ENCODE measurements around the gene PCP2.

Gene PCP2

DNA sequence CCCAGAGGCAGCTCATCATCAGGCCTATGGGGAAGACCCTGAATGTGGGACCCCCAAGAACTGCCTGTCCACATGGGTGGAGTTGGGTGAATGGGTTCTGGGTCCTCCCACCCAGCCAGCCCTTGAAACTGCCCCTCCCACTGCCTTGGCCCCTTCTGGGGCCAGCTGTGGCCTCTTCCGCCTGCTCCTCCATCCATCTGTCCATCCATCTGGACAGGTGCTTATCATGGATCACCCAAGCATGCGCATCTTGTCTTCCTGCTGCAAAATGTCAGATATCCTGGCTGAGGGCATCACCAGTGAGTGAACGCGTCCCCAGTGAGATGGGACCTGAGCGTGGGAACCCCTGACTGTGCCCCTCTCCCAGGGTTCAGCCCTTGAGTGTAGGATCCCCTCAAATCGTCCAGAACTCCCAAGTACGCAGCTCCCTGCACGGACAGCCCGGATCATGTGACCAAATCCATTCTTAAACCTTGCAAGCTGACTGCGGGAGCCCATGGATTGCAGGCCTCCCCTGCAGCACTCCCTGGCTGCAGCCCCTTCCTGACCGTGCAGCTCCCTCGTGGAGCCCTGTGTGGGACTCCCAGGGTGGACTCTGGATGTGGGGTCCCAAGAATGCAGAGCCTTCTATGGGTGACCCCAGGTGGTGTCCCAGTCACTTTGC lies 5.4 kb upstream of the PCP2 start:
- DNase-seq: no peak

DNA sequence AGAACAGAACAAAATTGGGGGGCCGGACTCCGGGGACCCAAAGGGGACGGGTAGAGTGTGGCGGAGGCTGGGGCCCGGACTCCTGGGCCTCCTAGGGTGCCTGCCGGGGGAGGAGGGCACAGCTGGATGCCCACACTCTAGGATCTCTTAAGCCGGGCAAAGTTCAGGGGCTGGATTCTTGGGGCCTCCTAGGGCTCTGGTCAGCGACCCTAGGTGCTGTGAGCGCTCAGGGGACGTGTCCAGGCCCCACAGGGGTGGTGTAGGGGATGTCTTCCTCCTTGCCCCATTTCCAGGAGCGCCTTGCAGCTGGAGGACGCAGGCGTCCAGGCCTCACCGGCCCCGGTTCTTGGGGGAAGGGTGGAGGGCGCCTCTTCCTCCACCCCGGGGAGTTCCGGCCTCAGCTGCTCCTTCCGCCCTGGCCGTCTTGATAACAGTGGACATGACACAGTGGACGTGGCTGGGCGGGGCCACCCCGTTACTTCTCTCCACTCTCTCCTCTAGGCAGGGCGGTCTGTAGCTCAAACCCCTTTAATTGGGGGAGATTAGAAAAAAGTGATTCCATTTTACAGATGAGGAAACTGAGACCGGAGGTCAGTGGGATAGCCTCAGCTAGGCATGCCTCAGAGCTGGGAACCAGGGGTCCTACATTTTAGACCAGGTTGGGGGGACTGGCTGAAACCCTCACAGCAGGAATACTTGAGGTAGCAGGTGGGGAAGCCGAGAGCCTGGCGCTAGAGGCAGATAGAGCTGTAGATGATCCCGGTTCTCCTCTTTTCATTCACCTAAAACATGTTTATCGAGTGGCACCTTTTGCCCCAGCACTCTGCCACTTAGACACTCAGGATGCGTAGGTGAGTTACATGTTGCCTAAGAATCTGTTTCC lies 4.1 kb upstream of the PCP2 start:
- DNase-seq: no peak

DNA sequence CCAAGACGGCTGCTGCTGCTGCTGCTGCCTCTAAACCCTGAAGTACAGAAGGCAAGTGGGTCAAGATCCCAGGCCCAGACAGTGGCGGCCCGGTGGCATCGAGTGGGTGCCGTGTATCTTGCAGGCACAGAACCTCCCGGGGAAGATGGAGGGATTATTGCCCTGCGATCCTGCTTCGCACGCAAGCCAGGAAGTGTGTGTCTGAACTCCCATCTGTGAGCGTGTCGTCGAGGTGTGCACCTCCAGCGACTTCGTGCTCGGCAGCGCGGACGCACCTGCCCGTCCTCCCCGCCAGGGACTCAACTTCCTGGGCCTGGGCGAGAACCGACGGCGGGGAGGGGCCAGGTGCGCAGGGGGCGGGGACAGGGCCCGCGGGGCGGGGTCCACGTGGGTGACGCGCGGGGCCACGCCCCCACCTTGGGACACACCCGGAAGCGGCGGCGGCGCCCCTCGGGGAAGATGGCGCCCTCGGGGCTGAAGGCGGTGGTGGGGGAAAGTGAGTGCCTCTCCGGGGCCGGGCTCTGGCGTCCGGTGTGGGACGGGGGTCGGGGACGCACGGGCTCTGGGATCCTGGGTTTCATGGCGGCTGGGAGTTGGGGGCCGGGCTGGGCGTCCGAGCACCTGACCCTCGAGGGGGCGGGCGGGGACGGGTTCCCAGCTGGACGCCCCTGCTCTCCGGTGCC lies 3.3 kb upstream of the PCP2 start, which contains the start of gene STXBP2:
TSS of gene STXBP2 (plus strand) at position 420 of the 683 bp plus-strand sequence. CDS start at position 460, 40 bp downstream.
- DNase-seq: no peak

DNA sequence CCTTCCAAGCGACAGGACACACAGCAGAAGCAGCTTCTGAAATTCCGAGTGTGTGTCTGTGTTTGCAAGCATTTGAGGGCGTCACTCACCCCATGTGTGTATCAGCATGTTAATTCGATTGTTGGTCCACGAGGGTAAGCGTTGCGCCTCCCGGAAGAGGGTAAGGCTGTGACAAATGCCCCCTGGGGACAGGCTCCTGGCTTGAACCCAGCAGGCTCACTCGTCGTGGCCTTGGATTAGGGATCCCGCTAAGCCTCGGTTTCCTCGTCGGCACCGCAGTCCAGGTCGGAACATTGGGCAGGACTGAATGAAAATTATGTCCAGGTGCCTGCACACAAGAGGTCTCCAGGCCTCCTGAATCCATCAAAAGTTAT lies 2.8 kb upstream of the PCP2 start:
- no peak for DNase-seq

DNA sequence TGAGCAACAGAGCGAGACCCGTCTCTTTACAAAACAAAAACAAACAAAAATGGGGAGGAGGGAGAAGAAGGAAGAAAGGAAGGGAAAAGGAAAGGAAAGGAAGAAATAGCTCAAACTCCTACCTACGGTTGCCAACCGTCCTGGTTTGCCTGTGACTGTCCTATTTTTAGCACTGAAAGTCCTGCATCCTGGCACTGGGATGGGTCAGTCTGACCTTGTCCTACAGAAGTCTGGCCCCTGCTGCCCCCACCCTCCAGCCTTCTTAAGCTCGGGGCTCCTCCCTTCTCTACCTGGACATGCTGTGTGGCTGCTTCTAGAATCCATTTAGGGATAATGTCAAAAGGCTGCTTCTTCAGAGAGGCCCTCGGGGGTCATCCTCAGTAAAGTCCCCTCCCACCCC lies 2.2 kb upstream of the PCP2 start:
- DNase-seq: no peak

DNA sequence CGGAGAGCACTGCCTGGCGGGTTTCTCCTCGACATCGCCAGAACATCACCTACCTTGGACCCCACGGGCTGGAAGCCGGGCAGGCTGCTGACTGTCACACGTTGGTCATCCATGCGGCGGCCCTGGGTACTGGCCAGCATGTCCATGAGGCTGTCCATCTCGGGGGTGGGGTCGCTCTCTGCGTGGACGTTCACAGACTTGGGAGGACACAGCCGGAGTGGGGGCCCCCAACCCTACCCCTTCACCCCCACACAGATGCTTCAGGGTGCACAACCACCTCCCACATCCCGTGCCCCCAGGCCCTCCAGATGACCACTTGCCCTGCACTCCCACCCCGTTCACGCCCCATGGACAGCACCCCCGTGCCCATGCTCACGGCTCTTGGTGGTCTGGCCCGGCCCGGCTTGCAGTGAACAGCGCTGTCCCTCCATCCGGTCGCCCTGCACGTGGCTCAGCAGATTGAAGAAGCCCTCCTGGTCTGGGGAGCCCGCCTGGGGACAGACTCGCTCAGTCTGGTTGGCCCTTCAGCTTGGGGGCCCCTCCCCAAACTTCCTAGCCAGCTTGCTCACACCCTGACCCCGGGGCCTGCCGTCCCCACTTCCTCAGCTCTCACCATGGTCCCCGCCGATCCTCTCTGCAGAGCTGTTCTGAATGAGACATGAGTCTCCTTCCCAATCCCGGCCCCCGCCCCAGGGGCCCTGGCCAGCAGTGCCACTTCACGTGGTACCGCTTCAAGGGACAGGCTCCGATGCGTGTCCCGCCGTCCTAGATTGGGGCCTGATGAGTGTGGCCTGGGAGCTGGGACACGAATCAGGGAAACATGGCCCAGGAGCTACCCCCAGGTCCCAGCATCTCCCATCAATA lies 947 bp downstream of the PCP2 start:
- DNase-seq: no peak

DNA sequence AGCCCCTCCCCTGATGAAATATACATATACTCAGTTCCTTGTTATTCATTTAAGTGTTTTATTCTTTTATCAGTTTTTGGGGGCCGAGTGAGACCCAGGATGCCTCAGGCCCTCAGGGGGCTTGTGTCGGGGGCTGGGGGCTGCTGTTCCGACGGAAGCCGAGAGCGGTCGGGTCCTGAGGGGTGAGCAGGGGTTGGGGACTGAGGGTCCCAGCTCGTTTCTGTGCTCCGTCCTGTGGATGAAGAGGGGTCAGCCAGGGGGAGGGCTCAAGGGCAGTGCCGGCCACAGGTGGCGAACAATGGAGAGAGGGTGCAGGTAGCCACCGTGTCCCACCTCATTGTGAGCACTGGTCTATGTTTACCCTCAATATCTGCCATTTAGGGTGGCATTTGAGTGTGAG lies 1.9 kb downstream of the PCP2 start:
- no peak for DNase-seq

DNA sequence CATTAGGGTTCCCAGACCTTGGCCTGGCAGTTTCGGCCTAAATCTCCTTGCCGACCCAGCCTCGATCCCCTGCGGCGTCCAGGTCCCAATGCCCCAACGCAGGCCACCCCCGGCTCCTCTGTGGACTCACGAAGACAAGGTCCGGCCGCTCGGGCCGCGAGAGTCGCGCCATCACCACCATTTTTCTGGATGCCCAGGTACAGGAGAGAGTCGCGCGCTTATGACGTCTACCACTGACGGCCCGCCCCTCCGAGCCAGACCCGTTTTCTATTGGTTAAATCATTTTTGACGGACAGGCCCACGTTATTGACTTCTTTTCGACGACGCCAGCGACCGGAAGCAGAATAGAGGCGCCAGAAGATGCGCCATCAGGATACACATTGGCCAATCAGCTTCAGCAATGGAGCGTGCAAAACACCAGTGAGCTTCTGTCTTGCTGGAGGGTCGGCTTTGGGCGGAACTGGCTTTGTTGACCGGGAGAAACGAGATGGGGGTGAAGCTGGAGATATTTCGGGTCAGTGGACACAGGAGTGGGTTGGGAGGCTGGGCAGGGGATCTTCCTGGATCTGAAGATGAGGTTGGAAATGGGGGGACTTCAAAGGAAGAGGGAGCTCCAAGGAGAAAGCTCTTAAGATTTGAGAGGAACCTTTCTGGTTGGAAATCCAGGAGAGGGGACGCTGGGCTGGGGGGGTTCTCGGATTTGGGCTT lies 4.0 kb downstream of the PCP2 start, which contains the start of the genes PET100 and XAB2:
TSS of gene PET100 (plus strand) at position 447 of the 708 bp plus-strand sequence. CDS start at position 488, 41 bp downstream.
TSS of gene XAB2 (minus strand) at position 199 of the 708 bp plus-strand sequence. CDS start at position 181, 18 bp downstream.
- DNase-seq: peak; percentile 83

DNA sequence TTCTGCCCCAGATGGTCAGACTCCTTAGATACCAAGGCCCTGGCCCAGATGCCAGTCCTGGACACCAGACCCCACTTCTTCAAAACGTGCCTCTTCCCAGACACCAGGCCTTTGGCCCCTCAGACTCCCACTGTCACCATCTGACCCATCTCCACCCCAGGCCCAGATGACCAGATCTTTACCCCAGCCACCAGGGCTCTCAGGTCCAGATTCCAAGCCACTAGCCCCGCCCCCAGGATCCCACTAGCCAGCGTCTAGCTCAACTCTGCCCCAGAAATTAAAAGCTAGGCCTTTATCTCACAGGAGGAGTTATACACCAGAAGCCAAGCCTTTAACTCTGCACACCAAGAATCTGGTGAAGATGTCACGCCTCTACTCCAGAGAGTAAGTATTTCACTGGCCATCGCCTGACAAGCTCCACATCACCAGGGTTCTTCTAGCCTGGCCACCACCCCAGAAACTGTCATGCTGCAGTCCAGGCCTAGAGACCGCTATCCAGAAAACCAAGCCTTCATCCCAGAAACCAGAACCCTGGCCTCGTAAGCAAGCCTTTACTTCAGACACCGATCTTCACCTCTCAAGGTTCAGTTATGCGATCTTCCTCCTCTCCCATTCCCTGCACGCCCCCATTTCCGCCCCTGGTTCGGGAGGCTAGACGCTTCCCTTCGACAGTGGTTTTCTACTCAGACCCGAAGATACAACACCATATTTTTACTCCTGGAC lies 4.8 kb downstream of the PCP2 start:
- no peak for DNase-seq

DNA sequence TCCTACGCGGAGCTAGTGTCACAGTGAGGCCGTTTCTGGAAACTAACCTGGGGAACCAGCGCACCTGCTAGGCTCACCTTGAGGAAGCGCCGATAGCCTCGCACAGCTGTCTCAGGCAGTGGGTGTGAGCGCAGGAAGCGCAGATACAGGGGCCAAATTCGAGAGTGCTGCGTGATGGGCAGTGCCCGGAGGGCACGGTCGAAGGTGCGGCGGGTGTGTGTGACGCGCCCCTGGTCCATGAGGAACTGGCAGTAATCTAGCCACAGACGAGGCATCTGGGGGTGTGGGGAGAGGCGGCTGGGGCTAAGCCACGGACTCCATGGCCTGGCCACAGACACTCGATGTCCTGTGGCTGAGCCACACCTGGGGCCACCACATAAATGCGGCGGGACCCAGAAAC lies 6.4 kb downstream of the PCP2 start:
- no peak for DNase-seq

DNA sequence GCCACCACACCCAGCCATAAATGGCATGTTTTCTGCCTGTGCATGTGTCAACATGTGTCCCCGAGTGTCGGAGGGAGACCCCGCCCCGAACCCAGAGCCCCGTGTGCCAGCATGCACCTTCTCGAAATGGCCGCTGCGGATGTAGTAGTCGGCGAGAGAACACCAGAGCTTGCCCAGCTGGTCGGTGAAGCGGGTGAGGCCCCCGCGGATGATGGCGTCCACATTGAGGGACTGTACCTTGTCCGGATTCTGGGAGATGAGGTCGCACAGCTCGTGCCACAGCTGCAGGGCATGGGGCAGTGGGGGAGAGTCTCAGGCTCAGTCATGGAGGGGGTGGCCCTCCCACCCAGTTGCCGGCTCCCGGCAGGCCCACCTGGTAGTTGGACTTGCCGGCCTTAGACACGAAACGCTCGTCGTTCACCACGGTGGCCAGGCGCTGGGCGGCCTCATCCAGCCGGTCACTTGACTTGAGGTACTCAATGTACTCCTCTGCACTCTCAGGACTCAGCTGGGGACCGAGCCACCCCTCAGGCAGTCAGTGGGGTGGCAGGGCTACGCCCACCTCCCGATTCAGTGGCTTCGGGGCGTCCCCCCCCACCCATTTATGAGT lies 7.7 kb downstream of the PCP2 start:
- no peak for DNase-seq

DNA sequence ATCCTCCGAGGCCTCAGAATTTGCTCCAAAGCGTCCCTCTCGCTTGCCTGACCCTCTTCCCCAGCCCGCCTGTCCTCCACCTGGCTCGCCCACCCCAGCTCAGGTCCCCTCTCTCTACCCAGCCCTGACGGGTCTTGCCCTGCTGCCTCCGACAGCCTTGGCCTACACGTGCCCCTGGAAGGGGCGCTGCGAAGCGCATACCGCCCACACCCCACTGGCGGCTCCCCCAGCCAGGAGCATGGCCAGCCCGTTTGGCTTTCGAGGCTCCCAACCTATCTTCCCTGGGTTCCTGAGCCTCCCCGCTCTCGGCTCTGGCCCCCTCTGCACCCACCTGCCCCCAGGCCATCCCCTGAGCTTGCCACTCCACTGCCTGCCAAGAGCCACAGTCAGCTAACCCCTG lies 8.7 kb downstream of the PCP2 start:
- DNase-seq: no peak

DNA sequence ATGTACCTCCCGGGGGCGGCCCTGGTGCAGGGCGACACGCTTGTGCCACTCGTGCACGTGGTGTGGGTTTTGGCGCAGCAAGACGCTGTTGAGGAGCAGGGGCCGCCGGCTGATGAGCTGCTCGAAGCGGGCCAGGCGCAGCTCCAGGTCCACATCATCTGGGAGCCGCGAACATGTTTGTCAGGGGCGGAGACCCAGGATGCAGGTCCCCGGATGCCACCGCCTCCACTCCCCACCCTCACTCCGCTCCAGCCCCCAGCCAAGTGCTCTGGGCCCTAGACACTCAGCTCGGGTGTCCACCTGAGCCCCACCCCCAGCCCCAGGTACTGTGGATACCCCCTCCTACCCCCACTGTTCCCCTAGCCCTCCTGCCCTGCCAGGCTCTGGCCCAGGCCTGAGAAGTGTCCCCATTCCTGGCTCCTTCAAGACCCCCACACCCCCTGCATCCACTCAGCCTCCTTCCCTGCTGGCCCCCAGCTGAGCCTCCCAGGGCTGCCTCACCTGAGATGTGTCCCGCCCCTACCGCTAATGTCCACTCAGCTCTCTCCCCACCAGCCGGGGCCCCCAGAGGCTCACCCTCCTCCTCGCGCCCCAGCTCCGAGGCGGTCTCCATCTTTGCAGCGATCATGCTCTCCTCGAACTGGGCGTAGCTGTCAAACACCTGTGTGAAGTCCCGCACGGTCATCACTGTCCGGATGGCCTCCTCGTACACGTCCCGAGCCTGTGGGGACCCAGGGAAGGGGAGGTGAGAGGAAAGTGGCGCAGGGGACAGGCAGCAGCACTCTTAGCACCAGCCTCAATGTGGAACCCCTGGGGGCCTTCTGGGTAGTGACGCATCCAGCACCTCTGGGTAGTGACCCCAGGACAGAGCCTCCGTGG lies 9.6 kb downstream of the PCP2 start:
- no peak for DNase-seq

DNA sequence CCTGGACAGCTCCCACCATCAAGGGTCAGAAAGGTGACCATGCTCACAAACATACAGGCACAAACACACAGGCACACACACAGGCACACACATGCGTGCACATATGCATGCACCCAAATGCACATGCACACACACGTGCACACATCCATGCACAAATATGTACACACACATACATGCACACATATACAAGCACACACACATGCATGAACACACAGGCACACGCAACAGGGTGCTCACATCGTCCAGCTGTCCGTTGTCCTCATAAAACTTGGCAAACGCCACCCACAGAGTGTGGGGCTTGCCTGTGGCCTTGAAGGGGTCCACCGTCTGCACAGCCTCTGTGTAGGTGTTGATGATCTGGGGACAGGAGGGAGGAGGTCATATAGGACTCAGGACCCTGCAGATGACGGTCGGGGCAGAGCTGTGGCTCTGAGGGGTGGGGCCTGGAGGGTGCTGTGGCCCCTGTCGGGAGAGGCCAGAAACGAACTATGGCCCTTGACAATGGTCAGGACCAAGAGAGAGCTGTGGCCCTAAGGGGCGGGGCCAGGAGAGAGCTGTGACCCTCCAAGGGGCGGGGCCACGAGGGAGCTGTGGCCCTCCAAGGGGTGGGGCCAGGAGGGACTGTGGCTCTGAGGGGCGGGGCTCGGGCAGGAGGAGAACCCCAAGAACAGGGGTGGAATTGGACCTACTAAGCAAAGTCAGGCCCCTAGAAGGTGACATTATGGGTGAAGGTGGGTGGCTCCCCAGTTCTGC lies 10.4 kb downstream of the PCP2 start:
- no peak for DNase-seq

DNA sequence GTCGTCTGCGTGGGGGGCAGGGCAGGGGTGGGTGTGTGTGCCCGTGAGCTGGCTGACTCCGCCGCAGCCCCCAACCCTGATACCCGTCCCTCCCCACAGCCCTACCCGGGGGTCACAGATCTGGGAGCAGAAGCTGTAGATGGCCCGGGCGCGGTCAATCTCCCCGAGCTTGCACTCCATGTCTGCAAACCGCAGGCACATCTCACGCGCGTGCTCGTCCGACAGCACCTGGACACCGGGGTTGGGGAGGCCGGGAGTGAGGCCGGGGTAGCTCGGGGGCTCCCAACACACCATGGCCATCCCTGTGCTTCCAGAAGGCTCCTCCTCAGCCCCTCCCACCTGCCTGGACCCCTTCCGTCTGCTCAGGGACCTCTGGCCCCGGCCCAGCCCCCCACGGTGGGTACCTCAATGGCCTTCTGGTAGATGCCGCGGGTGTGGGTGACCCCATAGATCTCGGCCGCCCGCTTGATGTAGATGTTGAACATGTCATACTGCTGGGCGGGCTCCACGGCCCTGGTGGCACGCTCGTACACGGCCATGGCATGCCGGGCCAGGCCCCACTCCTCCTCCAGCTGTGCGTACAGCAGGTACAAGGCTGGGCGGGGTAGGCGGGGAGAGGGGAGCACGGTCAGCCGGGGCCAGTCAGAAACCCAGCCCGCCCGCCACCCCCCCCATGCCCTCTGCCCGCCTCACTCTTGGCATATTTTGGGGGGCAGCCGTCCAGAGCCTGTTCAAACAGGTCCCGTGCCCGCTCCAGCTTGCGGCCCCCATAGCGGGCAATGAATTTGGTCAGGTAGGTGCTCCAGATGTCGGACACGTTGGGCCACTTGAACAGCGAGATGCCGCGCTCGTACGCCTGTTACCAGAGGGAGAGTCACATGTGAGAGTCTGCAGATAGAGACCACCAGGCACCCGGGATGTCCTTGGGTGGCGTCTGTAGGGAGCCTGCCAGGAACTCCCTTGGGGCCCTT lies 12.8 kb downstream of the PCP2 start:
- DNase-seq: no peak

DNA sequence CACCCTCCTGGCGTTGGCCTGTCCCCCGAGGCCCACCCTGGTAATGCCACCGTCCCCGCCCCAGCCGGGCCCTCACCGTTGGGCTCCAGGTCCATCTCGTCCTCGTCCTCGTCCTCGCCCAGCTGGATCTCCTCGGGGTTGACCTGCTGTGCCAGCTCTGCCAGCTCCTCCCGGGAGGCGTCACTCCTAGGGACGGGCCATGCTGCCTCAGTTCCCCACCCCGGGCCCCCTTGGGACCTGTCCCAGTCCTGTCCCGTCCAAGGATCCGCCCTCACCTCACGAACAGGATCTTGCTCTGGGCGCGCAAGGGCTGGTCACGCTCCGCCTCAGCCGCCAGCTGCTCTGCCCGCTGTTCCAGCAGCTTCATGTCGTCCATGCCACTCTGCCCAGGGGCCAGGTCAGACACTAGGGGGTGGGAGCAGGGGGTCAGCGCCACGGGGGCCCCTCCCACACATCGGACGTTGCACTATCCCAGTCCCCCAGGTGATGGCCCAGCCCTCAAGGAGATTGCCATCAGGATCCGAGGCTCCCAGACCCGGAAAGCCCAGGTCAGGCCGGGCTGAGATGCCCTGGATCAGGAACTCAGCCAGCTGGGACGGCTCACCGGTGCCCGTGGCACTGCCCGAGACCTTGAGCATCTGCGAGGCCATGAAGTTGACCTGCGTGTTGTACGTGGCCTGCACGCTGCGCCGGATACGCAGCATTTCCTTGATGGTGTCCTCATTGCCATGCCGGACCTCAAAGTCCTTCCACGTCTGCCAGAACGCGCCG lies 13.7 kb downstream of the PCP2 start:
- no peak for DNase-seq
